H1 (cell line): ENCODE data around the gene DND1. TPM values are rescaled to one million over a fixed set of nuclear protein-coding genes. Genes with fewer than 3 reads are reported as not detected.

Source experiments
- CTCF ChIA-PET: fragments of 300-600 bp; sonication (Branson Sonifier 250); formaldehyde crosslinking; loops from one replicate; lab custom pipeline; 2021; ENCODE audit not compliant: partially characterized antibody; lab: Charles Lee
- POLR2A ChIA-PET: fragments of 300-600 bp; sonication (Branson Sonifier 250); formaldehyde crosslinking; loops from one replicate; lab custom pipeline; 2021; ENCODE audit warnings: inconsistent platforms; ENCODE audit not compliant: partially characterized antibody; lab: Charles Lee
- DNase-seq, 2 experiments: peaks; one replicate each; pipeline versions ENCODE4 v3.0.0 to v3.0.0-alpha.2; 2010 to 2022; ENCODE audit warnings: low spot score in 2 of 2, low read depth in 1 of 2, mixed read lengths in 1 of 2
- FAIRE-seq: peaks from 2 replicates; lab custom pipeline; 2011; peaks lifted over from hg19 to GRCh38; lab: Jason Lieb, UNC
- H2AFZ ChIP-seq: 2 replicates; pipeline ENCODE4 v1.8.1; 2012; ENCODE audit warnings: low read length, inconsistent platforms
- H2AK5ac ChIP-seq: 2 replicates; pipeline ENCODE4 v1.6.1; 2013; ENCODE audit warnings: low read depth, low read length
- H2BK120ac ChIP-seq: replicated peaks from 2 replicates; pipeline ENCODE3; 2013; ENCODE audit warnings: low read depth, low read length, inconsistent platforms
- H2BK12ac ChIP-seq: 2 replicates; pipeline ENCODE4 v1.6.1; 2013; ENCODE audit warnings: low read depth, low read length
- H2BK15ac ChIP-seq: 2 replicates; pipeline ENCODE4 v1.6.1; 2013; ENCODE audit warnings: low read length
- H2BK20ac ChIP-seq: 2 replicates; pipeline ENCODE4 v1.6.1; 2013; ENCODE audit warnings: low read length
- H2BK5ac ChIP-seq: 2 replicates; pipeline ENCODE4 v1.6.1; 2013; ENCODE audit warnings: low read depth, low read length
- H3K14ac ChIP-seq: 2 replicates; pipeline ENCODE4 v1.6.1; 2013; ENCODE audit warnings: inconsistent platforms; ENCODE audit not compliant: insufficient read length
- H3K18ac ChIP-seq: 2 replicates; pipeline ENCODE4 v1.6.1; 2013; ENCODE audit warnings: low read length; ENCODE audit errors: extremely low read depth
- H3K23ac ChIP-seq: 2 replicates; pipeline ENCODE4 v1.6.1; 2013; ENCODE audit warnings: inconsistent platforms; ENCODE audit not compliant: insufficient read length
- H3K23me2 ChIP-seq: 2 replicates; pipeline ENCODE4 v1.6.1; 2013; ENCODE audit warnings: low read depth, low read length
- H3K27ac ChIP-seq: 2 replicates; pipeline ENCODE4 v1.6.1; 2011; ENCODE audit warnings: low read depth, low read length, inconsistent platforms
- H3K27me3 ChIP-seq, 4 experiments: replicated peaks in 1 of 4; 1 replicate in 1 of 4; 2 replicates in 3 of 4; pipeline versions ENCODE4 v1.6.1 to v1.8.1; 2011 to 2013; ENCODE audit warnings: low read length in 3 of 4, mild to moderate bottlenecking in 3 of 4, inconsistent platforms in 2 of 4, mixed read lengths in 2 of 4, moderate library complexity in 1 of 4; ENCODE audit not compliant: control insufficient read depth in 3 of 4, insufficient read depth in 3 of 4; ENCODE audit errors: extremely low read depth in 1 of 4
- H3K36me3 ChIP-seq, 4 experiments: 2 replicates each; pipeline versions ENCODE4 v1.6.1 to v1.8.1; 2011 to 2013; ENCODE audit warnings: mild to moderate bottlenecking in 4 of 4, low read length in 3 of 4, moderate library complexity in 2 of 4, control low read depth in 1 of 4, inconsistent platforms in 1 of 4; ENCODE audit not compliant: insufficient read depth in 4 of 4, control insufficient read depth in 2 of 4
- H3K4ac ChIP-seq: replicated peaks from 2 replicates; pipeline ENCODE3; 2013; ENCODE audit warnings: low read length, low read depth, mixed read lengths, inconsistent platforms; ENCODE audit not compliant: insufficient read length
- H3K4me1 ChIP-seq, 4 experiments: replicated peaks in 1 of 4; 1 replicate in 1 of 4; 2 replicates in 3 of 4; pipeline versions ENCODE4 v1.6.1 to v1.8.1; 2011 to 2013; ENCODE audit warnings: low read length in 3 of 4, inconsistent platforms in 2 of 4, mixed read lengths in 1 of 4; ENCODE audit not compliant: insufficient read depth in 4 of 4, control insufficient read depth in 3 of 4
- H3K4me2 ChIP-seq, 2 experiments: 2 replicates each; pipeline versions ENCODE4 v1.6.1 to v1.8.1; 2011 to 2013; ENCODE audit warnings: low read depth in 2 of 2, low read length in 2 of 2, control low read depth in 1 of 2, inconsistent platforms in 1 of 2, mild to moderate bottlenecking in 1 of 2; ENCODE audit not compliant: insufficient read depth in 1 of 2
- H3K4me3 ChIP-seq, 4 experiments: fragments of 200-600, 300-600 bp in 1 of 4; sonication (generic), shearing (Covaris generic), sonication (Bioruptor Twin) in 1 of 4; 2 replicates each; pipeline versions ENCODE4 v1.5.1 to v1.8.1; 2011 to 2016; ENCODE audit warnings: low read length in 4 of 4, low read depth in 3 of 4, control low read depth in 2 of 4, inconsistent platforms in 2 of 4, mild to moderate bottlenecking in 2 of 4, mixed read lengths in 1 of 4, moderate library complexity in 1 of 4; ENCODE audit not compliant: insufficient read depth in 2 of 4; ENCODE audit errors: extremely low read depth in 1 of 4
- H3K56ac ChIP-seq: replicated peaks from 2 replicates; pipeline ENCODE3; 2013; ENCODE audit warnings: low read depth, mild to moderate bottlenecking, mixed read lengths, low read length, inconsistent platforms; ENCODE audit not compliant: insufficient read length
- H3K79me1 ChIP-seq: 2 replicates; pipeline ENCODE4 v1.6.1; 2013; ENCODE audit warnings: low read depth, low read length, control low read depth
- H3K79me2 ChIP-seq, 2 experiments: 2 replicates each; pipeline versions ENCODE4 v1.6.1 to v1.8.1; 2012 to 2013; ENCODE audit warnings: low read length in 2 of 2, mild to moderate bottlenecking in 2 of 2, inconsistent platforms in 1 of 2; ENCODE audit not compliant: insufficient read depth in 2 of 2, control insufficient read depth in 1 of 2
- H3K9ac ChIP-seq, 4 experiments: replicated peaks in 1 of 4; 1 replicate in 1 of 4; 2 replicates in 3 of 4; pipeline versions ENCODE4 v1.6.1 to v1.8.1; 2011 to 2013; ENCODE audit warnings: low read depth in 3 of 4, low read length in 3 of 4, control low read depth in 2 of 4, mild to moderate bottlenecking in 2 of 4, moderate library complexity in 2 of 4, inconsistent platforms in 1 of 4; ENCODE audit errors: extremely low read depth in 1 of 4
- H3K9me3 ChIP-seq, 2 experiments: 2 replicates each; pipeline versions ENCODE4 v1.6.1 to v1.8.1; 2012 to 2013; ENCODE audit warnings: mild to moderate bottlenecking in 2 of 2, moderate library complexity in 2 of 2, control low read depth in 1 of 2, inconsistent platforms in 1 of 2, low read depth in 1 of 2, low read length in 1 of 2, mixed read lengths in 1 of 2; ENCODE audit not compliant: insufficient read depth in 2 of 2
- H4K20me1 ChIP-seq, 2 experiments: replicated peaks in 1 of 2; 2 replicates each; pipeline versions ENCODE3 to v1.8.1; 2011 to 2013; ENCODE audit warnings: inconsistent platforms in 2 of 2, low read length in 2 of 2, mild to moderate bottlenecking in 1 of 2; ENCODE audit not compliant: insufficient read depth in 2 of 2, control insufficient read depth in 1 of 2
- H4K5ac ChIP-seq: 2 replicates; pipeline ENCODE4 v1.6.1; 2013; ENCODE audit warnings: low read length, low read depth, mixed read lengths, inconsistent platforms; ENCODE audit not compliant: insufficient read length
- H4K8ac ChIP-seq: 2 replicates; pipeline ENCODE4 v1.8.0; 2013; ENCODE audit warnings: mild to moderate bottlenecking, moderate library complexity, low read length, inconsistent platforms; ENCODE audit not compliant: insufficient read depth; ENCODE audit errors: extremely low read depth
- H4K91ac ChIP-seq: replicated peaks from 2 replicates; pipeline ENCODE3; 2013; ENCODE audit warnings: low read length, mixed read lengths, inconsistent platforms; ENCODE audit not compliant: insufficient read length
- BRCA1 ChIP-seq: IDR thresholded peaks from 2 replicates; pipeline ENCODE4 v1.6.1; 2012; ENCODE audit warnings: low read depth, low read length, improper control_type of control experiment
- CBX5 ChIP-seq: fragments of 300-800, 300-1000 bp; sonication (generic); IDR thresholded peaks from 2 replicates; pipeline ENCODE4 v1.7.1; 2016; ENCODE audit warnings: antibody characterized with exemption, low read length, low read depth
- CHD2 ChIP-seq: IDR thresholded peaks from 2 replicates; pipeline ENCODE4 v1.6.1; 2012; ENCODE audit warnings: low read length, improper control_type of control experiment
- FOSL1 ChIP-seq: IDR thresholded peaks from 2 replicates; pipeline ENCODE4 v1.6.1; 2011; ENCODE audit warnings: mild to moderate bottlenecking, low read depth, low read length, moderate library complexity; ENCODE audit not compliant: insufficient read depth
- GTF2F1 ChIP-seq: IDR thresholded peaks from 2 replicates; pipeline ENCODE4 v1.6.1; 2012; ENCODE audit warnings: low read depth, low read length, improper control_type of control experiment, borderline replicate concordance
- KDM1A ChIP-seq: fragments of 200-600, 300-600 bp; sonication (generic); IDR thresholded peaks from 2 replicates; pipeline ENCODE4 v1.7.1; 2016; ENCODE audit warnings: mild to moderate bottlenecking, low read length, borderline replicate concordance
- PHF8 ChIP-seq: fragments of 200-600 bp; sonication (generic); conservative IDR thresholded peaks from 2 replicates; pipeline ENCODE4 v1.7.1; 2012; ENCODE audit warnings: low read depth, mild to moderate bottlenecking, inconsistent platforms, low read length, moderate library complexity
- RBBP5 ChIP-seq: IDR thresholded peaks from 2 replicates; pipeline ENCODE4 v1.7.1; 2012; ENCODE audit warnings: low read depth, mild to moderate bottlenecking, inconsistent platforms, low read length, moderate library complexity, borderline replicate concordance
- RNF2 ChIP-seq: fragments of 200-900, 300-1000 bp; sonication (generic); IDR thresholded peaks from 2 replicates; pipeline ENCODE4 v1.7.1; 2016; ENCODE audit warnings: borderline replicate concordance, low read depth, mild to moderate bottlenecking, antibody characterized with exemption, low read length; ENCODE audit not compliant: poor library complexity, severe bottlenecking; ENCODE audit errors: missing control alignments
- TAF7 ChIP-seq: optimal IDR thresholded peaks from 2 replicates; pipeline ENCODE3; 2011; ENCODE audit warnings: low read depth, mild to moderate bottlenecking, inconsistent platforms, low read length, moderate library complexity, borderline replicate concordance
- TCF12 ChIP-seq: IDR thresholded peaks from 2 replicates; pipeline ENCODE4 v1.6.1; 2011; ENCODE audit warnings: low read depth, mild to moderate bottlenecking, low read length
- ZNF274 ChIP-seq: IDR thresholded peaks from 2 replicates; pipeline ENCODE4 v1.7.0; 2012; ENCODE audit warnings: low read length, borderline replicate concordance; ENCODE audit errors: extremely low read depth
- WGBS, 2 experiments: shearing (Covaris generic) in 1 of 2; methylation state at CpG; one replicate each; pipeline versions ENCODE4 v1.1.6 to v1.1.7; 2013 to 2015; ENCODE audit warnings: low lambda C conversion rate in 2 of 2, mixed read lengths in 2 of 2, inconsistent platforms in 1 of 2, low coverage in 1 of 2, missing lambda C conversion rate in 1 of 2; ENCODE audit not compliant: insufficient replicate concordance in 2 of 2, insufficient coverage in 1 of 2, insufficient read length in 1 of 2; ENCODE audit errors: extremely low coverage in 1 of 2, missing lambda C conversion rate in 1 of 2; 5-methylcytosine and 5-hydroxymethylcytosine counted together
- polyA plus RNA-seq, 7 experiments: library from polyadenylated mRNA; depleted of rRNA in 3 of 7; stranded (reverse) in 5 of 7; unstranded in 2 of 7; fragments of >200 nt in 5 of 7; fragments of 200-250 nt in 2 of 7; gene quantifications; 1 replicate in 5 of 7; 2 replicates in 1 of 7; 4 replicates in 1 of 7; pipeline versions ENCODE4 v1.2.1 to v1.2.3, GENCODE V29; 2011 to 2013; ENCODE audit warnings: missing spikeins in 2 of 7, mixed read lengths in 2 of 7
- total RNA-seq: library from RNA; stranded (reverse); fragmentation: NEBNext Ultra II Directional; extraction: Animal tissue kit (Norgen Biotek cat#: 25700); gene quantifications from 2 replicates; pipeline ENCODE4 v1.2.1, GENCODE V29; 2021

Gene DND1
- total and polyA plus RNA-seq, 2 of the 8 experiments (the other 6 are each of a cell fraction or from before 2014, with no cell fraction given), result 0.41 to 2.1 TPM

DNA sequence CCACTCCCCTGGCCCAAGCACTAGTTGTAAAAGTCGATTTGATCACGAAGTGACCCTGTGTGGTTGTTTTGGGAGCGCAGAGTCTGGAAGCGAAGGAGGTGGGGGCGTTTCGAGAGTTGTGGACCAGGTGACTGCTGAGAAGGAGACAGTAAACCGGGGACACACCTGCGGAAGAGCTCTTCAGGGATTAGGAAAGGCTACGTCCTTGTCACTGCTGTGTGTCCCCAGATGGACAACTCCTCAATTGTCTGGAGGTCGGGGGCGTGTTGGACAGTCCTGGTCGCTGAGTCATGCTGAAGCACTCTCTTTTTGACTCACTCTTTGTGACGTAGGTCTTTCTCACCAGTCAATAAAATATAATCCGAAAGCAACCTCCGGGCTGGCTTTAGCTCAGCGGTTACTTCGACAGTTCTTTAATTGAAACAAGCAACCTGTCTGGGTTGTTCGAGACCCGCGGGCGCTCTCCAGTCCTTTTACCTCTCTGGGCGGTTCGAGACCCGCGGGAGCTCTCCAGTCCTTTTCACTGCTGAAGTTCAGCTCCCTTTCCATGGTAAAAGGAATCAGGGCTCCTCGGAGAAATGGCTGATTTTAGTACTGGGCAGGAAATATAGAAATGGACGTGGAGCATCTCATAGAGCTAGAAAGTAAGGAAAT, 37.6 kb upstream of the DND1 start:
- Histone ChIP-seq H2AFZ (peak overlapping the region; percentile 98), H3K4me3 (peak overlapping the region; percentile 63 to 78 (median 70)), H2AK5ac (no peak overlapping the region), H3K9ac (peak overlapping the region in 2 of 4 experiments; percentile 1 to 28; a peak in 2 of 7 replicates), H2BK12ac (peak overlapping the region; percentile 40; the same call in 1 of the 2 replicates), H2BK20ac (no peak overlapping the region), H3K4ac (no peak overlapping the region), H3K36me3 (peaks cover 2 to 5% (median 4%) of the 10 kb centered on the region in 4 experiments; a peak in 6 of 8 replicates), H4K91ac (no peak overlapping the region), H3K23ac (no peak overlapping the region), H3K56ac (no peak overlapping the region), H3K4me1 (no peaks in the 10 kb centered on the region), H3K9me3 (no peaks in the 10 kb centered on the region), H3K23me2 (peaks cover 5% of the 10 kb centered on the region; the same call in 1 of the 2 replicates), H3K27me3 (no peaks in the 10 kb centered on the region), H3K14ac (no peak overlapping the region), H4K8ac (no peak overlapping the region; the same call in 1 of the 2 replicates), H2BK5ac (no peak overlapping the region), H4K20me1 (no peaks in the 10 kb centered on the region), H3K4me2 (peak overlapping the region; percentile 67 to 83), H3K79me2 (no peaks in the 10 kb centered on the region), H2BK15ac (no peak overlapping the region), H3K18ac (no peak overlapping the region), H3K79me1 (no peaks in the 10 kb centered on the region), H3K27ac (no peak overlapping the region), H2BK120ac (no peak overlapping the region), H4K5ac (no peak overlapping the region)
- WGBS, 2 experiments, result 12% methylated on average over 27 of the region's 27 CpGs; no CpG with 5 or more reads in 1 of the 2 experiments
- ChIA-PET CTCF (interaction anchor here (0.6 to 1.7 kb wide), 5 partner anchors 9 to 151 kb away, joined by 3 to 5 read pairs (median 4); no protein-coding TSS in a partner anchor), POLR2A (interaction anchor here (0.9 to 3.2 kb wide), 13 partner anchors 9 to 163 kb away, joined by 3 to 16 read pairs (median 4); partner anchors contain the start of genes DND1, EIF4EBP3, IK and NDUFA2)
- FAIRE-seq (peak; percentile 48), DNase-seq (peak; percentile 74 to 85)
- TF ChIP-seq ZNF274 (no peak), CBX5 (no peak), TCF12 (no peak), PHF8 (no peak), FOSL1 (no peak), KDM1A (no peak), GTF2F1 (no peak), CHD2 (no peak), TAF7 (peak; percentile 28), RBBP5 (peak; percentile 71), BRCA1 (no peak), RNF2 (no peak)
